VCaP (cell line): ENCODE results near the gene MED12L.
A peak's percentile ranks its signal among the peaks of the same experiment; 100 is the strongest.

Experiments used
- H3K27ac ChIP-seq: fragments of 450-650 bp; 2 replicates; pipeline ENCODE4 v1.5.1; 2017
- TF ChIP-seq, protein P1 (sequence below): fragments of 450-650 bp; conservative IDR thresholded peaks from 2 replicates; pipeline ENCODE4 v1.5.1; 2017; ENCODE audit warnings: mild to moderate bottlenecking, moderate library complexity

Gene MED12L

DNA sequence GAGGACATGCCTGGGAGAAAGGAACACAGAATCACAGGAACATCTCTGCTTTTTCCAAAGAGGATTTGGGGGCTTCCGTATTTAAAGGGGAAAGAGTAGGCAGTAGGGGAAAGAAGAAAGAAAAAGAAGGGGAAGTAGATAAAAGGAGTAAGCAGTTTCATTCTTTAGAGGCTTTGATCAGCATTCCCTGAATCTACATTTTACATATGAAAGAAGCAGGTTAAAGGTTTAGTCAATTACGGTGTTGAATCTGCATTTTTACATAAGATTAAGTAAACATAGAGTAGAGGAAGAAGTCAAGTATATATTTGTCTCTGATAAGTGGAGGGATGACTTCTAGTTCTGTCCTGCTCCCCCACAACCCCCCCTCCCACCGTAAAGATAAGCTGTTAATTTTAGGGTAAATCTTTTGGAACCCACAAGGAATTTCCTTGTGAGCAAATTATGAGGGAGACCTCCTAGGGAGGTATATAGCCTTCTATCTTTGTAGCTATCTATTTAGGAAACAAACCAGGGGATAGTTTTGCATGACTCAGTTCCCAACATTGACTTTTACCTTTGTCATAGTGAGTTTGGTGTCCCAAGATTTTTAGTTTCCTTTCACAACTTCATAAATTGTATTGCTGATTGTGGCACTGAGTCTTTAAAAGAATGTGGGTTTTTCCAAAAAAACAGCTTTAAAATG is 307.8 kb downstream of the MED12L start:
- no peak overlapping the region for H3K27ac ChIP-seq
- TF ChIP-seq, protein P1, sequence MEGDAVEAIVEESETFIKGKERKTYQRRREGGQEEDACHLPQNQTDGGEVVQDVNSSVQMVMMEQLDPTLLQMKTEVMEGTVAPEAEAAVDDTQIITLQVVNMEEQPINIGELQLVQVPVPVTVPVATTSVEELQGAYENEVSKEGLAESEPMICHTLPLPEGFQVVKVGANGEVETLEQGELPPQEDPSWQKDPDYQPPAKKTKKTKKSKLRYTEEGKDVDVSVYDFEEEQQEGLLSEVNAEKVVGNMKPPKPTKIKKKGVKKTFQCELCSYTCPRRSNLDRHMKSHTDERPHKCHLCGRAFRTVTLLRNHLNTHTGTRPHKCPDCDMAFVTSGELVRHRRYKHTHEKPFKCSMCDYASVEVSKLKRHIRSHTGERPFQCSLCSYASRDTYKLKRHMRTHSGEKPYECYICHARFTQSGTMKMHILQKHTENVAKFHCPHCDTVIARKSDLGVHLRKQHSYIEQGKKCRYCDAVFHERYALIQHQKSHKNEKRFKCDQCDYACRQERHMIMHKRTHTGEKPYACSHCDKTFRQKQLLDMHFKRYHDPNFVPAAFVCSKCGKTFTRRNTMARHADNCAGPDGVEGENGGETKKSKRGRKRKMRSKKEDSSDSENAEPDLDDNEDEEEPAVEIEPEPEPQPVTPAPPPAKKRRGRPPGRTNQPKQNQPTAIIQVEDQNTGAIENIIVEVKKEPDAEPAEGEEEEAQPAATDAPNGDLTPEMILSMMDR = no peak

DNA sequence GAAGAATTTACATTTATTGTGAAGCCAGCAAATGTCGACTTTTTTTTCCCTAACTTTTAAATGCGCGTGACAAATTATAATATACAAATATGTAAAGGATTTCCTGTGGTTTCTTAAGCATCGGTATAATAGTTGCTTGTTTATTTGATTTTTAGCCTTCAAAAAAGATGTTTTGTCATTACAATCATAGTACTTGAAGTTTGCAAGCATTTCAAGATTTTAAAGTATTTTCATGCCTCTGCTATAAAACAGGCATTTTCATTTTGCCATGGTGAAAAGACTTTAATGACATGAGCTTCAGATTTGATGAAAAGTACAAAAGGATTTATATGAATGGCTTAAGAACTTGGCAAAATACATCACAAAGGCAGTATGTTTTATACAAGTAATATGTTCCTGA is 308.5 kb downstream of the MED12L start:
- TF ChIP-seq, protein P1 = no peak

DNA sequence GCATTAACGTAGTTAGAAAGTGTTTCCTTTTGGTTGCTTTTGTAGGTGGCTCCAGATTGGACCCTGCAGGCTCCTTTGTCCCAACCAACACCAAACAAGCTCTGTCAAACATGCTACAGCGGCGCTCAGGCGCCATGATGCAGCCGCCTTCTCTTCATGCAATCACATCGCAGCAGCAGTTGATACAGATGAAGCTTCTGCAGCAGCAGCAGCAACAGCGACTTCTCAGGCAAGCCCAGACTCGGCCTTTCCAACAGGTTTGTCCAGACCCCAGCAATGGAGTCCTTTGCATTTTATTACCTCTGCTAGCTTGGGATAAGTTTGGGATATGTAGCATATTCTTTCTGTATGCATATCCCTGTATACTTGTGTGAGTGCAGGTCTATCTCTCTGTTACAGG is 309.1 kb downstream of the MED12L start:
- no peak overlapping the region for H3K27ac ChIP-seq
- TF ChIP-seq, protein P1 = no peak

More for the DNA sequence above, 308.5 kb downstream of the MED12L start:
- H3K27ac ChIP-seq = no peak overlapping the region

DNA sequence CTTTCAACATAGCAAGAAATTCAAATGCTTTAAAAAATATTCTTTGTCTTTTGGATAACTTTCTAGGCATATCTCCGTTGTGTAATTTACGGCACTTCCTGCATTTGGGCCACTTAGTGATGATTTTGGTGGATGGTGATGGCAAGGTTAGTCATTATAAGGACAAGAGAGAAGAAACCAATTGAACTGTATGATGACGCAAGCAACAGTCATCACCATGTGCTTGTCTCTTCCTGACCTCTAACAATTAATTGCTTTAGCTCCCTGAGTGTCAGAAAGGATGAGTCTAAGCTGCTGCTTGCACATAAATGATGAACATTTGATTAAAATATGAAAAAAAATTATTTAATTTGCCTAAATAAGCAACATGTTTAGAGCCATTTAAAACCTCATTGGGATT is 310.3 kb downstream of the MED12L start:
- no peak overlapping the region for H3K27ac ChIP-seq
- TF ChIP-seq, protein P1 = no peak

DNA sequence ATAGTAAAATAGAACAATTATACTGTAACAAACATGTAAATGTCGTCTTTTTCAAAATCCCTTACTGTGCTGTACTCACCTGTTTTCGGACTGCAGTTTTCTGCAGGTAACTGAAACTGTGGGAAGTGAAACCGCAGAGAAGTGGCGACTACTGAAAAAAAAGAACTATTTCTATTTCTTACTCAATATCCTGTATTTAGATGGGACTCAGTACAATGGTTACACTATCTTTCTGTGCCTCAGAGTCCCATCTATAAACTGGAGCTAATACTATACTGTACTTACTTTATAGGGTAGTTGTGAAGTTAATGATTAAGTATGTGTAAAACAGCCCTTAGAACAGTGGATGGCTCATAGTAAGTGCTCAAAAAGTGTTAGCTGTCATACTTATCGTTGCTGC is 313.4 kb downstream of the MED12L start:
- peak overlapping the region; percentile 20; the same call in 1 of the 2 replicates for H3K27ac ChIP-seq
- TF ChIP-seq, protein P1 = no peak

DNA sequence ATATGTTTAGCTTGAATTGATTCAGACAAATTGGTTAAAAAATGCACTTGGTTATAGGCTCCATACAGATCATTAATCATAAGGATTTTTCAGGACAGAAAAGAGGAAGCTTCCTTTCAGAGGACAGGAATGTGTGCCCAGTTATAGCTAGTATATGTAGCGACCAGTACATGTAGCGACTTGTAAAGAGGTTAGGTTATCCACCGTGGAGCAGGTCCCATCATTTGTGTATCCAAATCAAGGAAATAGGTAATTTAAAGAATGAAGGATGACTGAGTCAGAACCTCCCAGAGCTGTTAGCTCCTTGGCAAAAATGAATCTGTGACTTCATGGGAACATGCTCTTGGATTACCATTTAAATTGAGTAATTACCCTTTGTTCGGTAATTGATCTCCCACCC is 314.9 kb downstream of the MED12L start:
- H3K27ac ChIP-seq = no peak overlapping the region
- TF ChIP-seq, protein P1 = no peak

DNA sequence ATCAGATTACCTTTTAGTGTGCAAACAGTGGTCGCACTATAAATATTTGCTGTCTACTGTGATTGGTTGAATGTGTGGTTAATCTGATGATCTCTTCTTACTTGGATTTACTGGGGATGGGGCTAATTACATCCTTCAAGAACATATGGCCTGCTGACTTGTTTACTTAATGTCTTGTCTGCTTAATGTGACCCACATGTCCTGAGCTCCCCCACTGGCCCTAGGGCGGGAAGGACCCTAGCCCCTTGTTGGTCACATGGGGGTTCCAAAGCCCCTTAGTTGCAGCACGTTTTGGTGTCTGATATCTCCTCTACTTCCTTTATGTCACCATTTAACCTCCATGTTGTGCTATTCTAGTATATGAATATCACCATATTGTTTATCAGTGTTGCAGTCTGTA is 316.9 kb downstream of the MED12L start:
- TF ChIP-seq, protein P1 = no peak
- H3K27ac ChIP-seq = no peak overlapping the region
